GM23338 (cell line): Measurements from ENCODE around the gene USP24. TPM values are rescaled to one million over a fixed set of nuclear protein-coding genes. Genes with fewer than 3 reads are reported as not detected.

ENCODE experiments used
- ATAC-seq: fragments of 200-7000 bp; cut with Tn5 transposase; 3 replicates; pipeline ENCODE4 v1.9.1; 2020
- DNase-seq: peaks from one replicate; pipeline ENCODE4 v3.0.0-alpha.2; 2015; ENCODE audit warnings: low spot score
- H2AFZ ChIP-seq: fragments of 200-600 bp; sonication (generic); 2 replicates; pipeline ENCODE4 v1.8.0; 2016; ENCODE audit warnings: antibody characterized with exemption, mild to moderate bottlenecking, moderate library complexity
- H3F3A ChIP-seq: fragments of 200-600 bp; sonication (generic); replicated peaks from 2 replicates; pipeline ENCODE4 v1.8.0; 2017; ENCODE audit warnings: antibody characterized with exemption, mixed run types, low read depth
- H3K27ac ChIP-seq: fragments of 200-600 bp; sonication (generic); 2 replicates; pipeline ENCODE4 v1.6.1; 2016; ENCODE audit warnings: low read depth
- H3K27me3 ChIP-seq: fragments of 200-600 bp; sonication (generic); 2 replicates; pipeline ENCODE4 v1.8.0; 2016; ENCODE audit warnings: mild to moderate bottlenecking, mixed run types, moderate library complexity; ENCODE audit not compliant: insufficient read depth
- H3K36me3 ChIP-seq: fragments of 200-600 bp; sonication (generic); 2 replicates; pipeline ENCODE4 v1.8.0; 2016; ENCODE audit warnings: mild to moderate bottlenecking; ENCODE audit not compliant: insufficient read depth
- H3K4me1 ChIP-seq: fragments of 200-600 bp; sonication (generic); 2 replicates; pipeline ENCODE4 v1.8.0; 2016; ENCODE audit warnings: mild to moderate bottlenecking, moderate library complexity; ENCODE audit not compliant: insufficient read depth
- H3K4me2 ChIP-seq: fragments of 200-600 bp; sonication (generic); 2 replicates; pipeline ENCODE4 v1.7.1; 2017; ENCODE audit warnings: mixed run types
- H3K4me3 ChIP-seq: fragments of 200-600 bp; sonication (generic); 2 replicates; pipeline ENCODE4 v1.6.1; 2016; ENCODE audit warnings: mixed run types
- H3K79me2 ChIP-seq: fragments of 200-600 bp; sonication (generic); replicated peaks from 2 replicates; pipeline ENCODE4 v1.8.0; 2017; ENCODE audit warnings: mild to moderate bottlenecking; ENCODE audit not compliant: insufficient read depth
- H3K9me2 ChIP-seq: fragments of 200-600 bp; sonication (generic); 2 replicates; pipeline ENCODE4 v1.8.0; 2017; ENCODE audit not compliant: insufficient read depth
- H4K20me1 ChIP-seq: fragments of 200-600 bp; sonication (generic); replicated peaks from 2 replicates; pipeline ENCODE4 v1.8.0; 2017; ENCODE audit warnings: mild to moderate bottlenecking; ENCODE audit not compliant: insufficient read depth
- H3K27ac Mint-ChIP-seq: 2 replicates; pipeline ENCODE4 v1.8.0; 2020; ENCODE audit warnings: inconsistent platforms, mild to moderate bottlenecking, moderate library complexity, mixed read lengths
- H3K27me3 Mint-ChIP-seq: 3 replicates; pipeline ENCODE4 v1.8.0; 2022; ENCODE audit warnings: low read depth, mild to moderate bottlenecking, moderate library complexity, mixed read lengths, inconsistent platforms; ENCODE audit not compliant: insufficient read depth, poor library complexity
- H3K36me3 Mint-ChIP-seq: 3 replicates; pipeline ENCODE4 v1.8.0; 2021; ENCODE audit warnings: low read depth, mild to moderate bottlenecking, inconsistent platforms, moderate library complexity, mixed read lengths
- H3K4me1 Mint-ChIP-seq: 3 replicates; pipeline ENCODE4 v1.8.0; 2020; ENCODE audit warnings: mild to moderate bottlenecking, inconsistent platforms, mixed read lengths
- H3K4me3 Mint-ChIP-seq: 3 replicates; pipeline ENCODE4 v1.8.0; 2021; ENCODE audit warnings: moderate library complexity, mild to moderate bottlenecking, inconsistent platforms, mixed read lengths
- H3K9me3 Mint-ChIP-seq: 3 replicates; pipeline ENCODE4 v1.8.0; 2020; ENCODE audit warnings: moderate library complexity, mild to moderate bottlenecking, inconsistent platforms, mixed read lengths
- CREB1 ChIP-seq: fragments of 250-450 bp; sonication (Bioruptor Pico); IDR thresholded peaks from 2 replicates; pipeline ENCODE4 v1.5.0; 2020; ENCODE audit warnings: low read depth, mild to moderate bottlenecking, moderate library complexity
- ETS1 ChIP-seq: IDR thresholded peaks from 2 replicates; pipeline ENCODE4 v1.6.1; 2016; ENCODE audit warnings: antibody characterized with exemption
- EZH2 ChIP-seq: fragments of 200-600 bp; sonication (generic); IDR thresholded peaks from one replicate; pipeline ENCODE4 v1.8.0; 2017; ENCODE audit warnings: antibody characterized with exemption, mild to moderate bottlenecking, low read depth; ENCODE audit not compliant: unreplicated experiment
- EZH2phosphoT487 ChIP-seq: fragments of 200-600 bp; sonication (generic); IDR thresholded peaks from one replicate; pipeline ENCODE4 v1.8.1; 2018; ENCODE audit warnings: antibody characterized with exemption; ENCODE audit not compliant: unreplicated experiment
- POLR2AphosphoS5 ChIP-seq: IDR thresholded peaks from 2 replicates; pipeline ENCODE4 v1.6.1; 2016; ENCODE audit warnings: antibody characterized with exemption, low read depth
- ZNF331 ChIP-seq: fragments of 250-450 bp; sonication (Bioruptor Pico); IDR thresholded peaks from 2 replicates; pipeline ENCODE4 v1.5.0; 2020; ENCODE audit warnings: low read depth, mild to moderate bottlenecking, moderate library complexity
- ZNF462 ChIP-seq: fragments of 250-450 bp; sonication (Bioruptor Pico); IDR thresholded peaks from 2 replicates; pipeline ENCODE4 v1.5.0; 2020; ENCODE audit warnings: mild to moderate bottlenecking, moderate library complexity
- polyA plus RNA-seq: library from polyadenylated mRNA; unstranded; fragments of >200 nt; fragmentation: Nextera tagmentation; extraction: Ambion mirVana; gene quantifications from 2 replicates; pipeline ENCODE4 v1.2.1, GENCODE V29; 2016
- total RNA-seq: library from RNA; depleted of rRNA; stranded (reverse); fragments of >200 nt; shearing (Covaris generic); gene quantifications from 2 replicates; pipeline ENCODE4 v1.2.3, GENCODE V29; 2014
- TF ChIP-seq, protein P1 (sequence below): IDR thresholded peaks from one replicate; pipeline ENCODE4 v1.6.1; 2018; ENCODE audit warnings: antibody characterized with exemption; ENCODE audit not compliant: unreplicated experiment
- TF ChIP-seq, protein P2 (sequence below), 2 experiments: fragments of 200-600 bp in 1 of 2; sonication (generic) in 1 of 2; conservative IDR thresholded peaks; 2 replicates each; pipeline versions ENCODE4 v1.5.1 to v1.6.1; 2016 to 2017; ENCODE audit warnings: antibody characterized with exemption in 2 of 2, low read depth in 2 of 2, mild to moderate bottlenecking in 2 of 2, moderate library complexity in 1 of 2

Gene USP24
- total and polyA plus RNA-seq, 2 experiments from 2014 or later: 12.1 to 32.6 TPM

DNA sequence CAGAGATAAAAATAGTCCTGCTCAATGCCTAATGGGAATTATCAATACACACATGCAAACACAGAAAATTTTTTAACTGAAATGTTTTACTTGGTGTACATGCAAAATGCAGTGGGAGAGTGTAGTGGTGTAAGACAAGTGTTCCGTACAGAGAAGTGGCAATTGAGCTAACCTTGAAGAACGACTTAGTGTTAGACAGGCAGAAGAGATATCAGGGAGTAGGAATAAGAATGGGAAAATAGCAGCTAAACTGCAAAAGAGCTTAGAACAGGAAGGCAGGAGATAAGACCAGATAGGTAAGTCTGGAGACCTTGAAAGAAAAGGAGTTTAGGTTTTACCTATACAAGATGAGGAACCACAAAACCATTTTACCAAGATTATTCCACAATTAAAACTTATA is 9.0 kb downstream of the USP24 start:
- Histone ChIP-seq H3K27me3 (no peaks in the 10 kb centered on the region), H3F3A (no peaks in the 10 kb centered on the region), H3K4me2 (no peak overlapping the region), H3K9me2 (no peaks in the 10 kb centered on the region), H3K27ac (no peak overlapping the region), H2AFZ (no peak overlapping the region), H3K36me3 (no peaks in the 10 kb centered on the region), H3K4me3 (no peak overlapping the region), H4K20me1 (peaks cover 18% of the 10 kb centered on the region), H3K4me1 (peaks cover 20% of the 10 kb centered on the region), H3K79me2 (peaks cover 90% of the 10 kb centered on the region)
- TF ChIP-seq EZH2: no peak
- TF ChIP-seq, protein P1, sequence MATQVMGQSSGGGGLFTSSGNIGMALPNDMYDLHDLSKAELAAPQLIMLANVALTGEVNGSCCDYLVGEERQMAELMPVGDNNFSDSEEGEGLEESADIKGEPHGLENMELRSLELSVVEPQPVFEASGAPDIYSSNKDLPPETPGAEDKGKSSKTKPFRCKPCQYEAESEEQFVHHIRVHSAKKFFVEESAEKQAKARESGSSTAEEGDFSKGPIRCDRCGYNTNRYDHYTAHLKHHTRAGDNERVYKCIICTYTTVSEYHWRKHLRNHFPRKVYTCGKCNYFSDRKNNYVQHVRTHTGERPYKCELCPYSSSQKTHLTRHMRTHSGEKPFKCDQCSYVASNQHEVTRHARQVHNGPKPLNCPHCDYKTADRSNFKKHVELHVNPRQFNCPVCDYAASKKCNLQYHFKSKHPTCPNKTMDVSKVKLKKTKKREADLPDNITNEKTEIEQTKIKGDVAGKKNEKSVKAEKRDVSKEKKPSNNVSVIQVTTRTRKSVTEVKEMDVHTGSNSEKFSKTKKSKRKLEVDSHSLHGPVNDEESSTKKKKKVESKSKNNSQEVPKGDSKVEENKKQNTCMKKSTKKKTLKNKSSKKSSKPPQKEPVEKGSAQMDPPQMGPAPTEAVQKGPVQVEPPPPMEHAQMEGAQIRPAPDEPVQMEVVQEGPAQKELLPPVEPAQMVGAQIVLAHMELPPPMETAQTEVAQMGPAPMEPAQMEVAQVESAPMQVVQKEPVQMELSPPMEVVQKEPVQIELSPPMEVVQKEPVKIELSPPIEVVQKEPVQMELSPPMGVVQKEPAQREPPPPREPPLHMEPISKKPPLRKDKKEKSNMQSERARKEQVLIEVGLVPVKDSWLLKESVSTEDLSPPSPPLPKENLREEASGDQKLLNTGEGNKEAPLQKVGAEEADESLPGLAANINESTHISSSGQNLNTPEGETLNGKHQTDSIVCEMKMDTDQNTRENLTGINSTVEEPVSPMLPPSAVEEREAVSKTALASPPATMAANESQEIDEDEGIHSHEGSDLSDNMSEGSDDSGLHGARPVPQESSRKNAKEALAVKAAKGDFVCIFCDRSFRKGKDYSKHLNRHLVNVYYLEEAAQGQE: no peak
- TF ChIP-seq ZNF462 (CRISPR knock-in tag): no peak
- TF ChIP-seq EZH2phosphoT487: no peak
- TF ChIP-seq, protein P2, sequence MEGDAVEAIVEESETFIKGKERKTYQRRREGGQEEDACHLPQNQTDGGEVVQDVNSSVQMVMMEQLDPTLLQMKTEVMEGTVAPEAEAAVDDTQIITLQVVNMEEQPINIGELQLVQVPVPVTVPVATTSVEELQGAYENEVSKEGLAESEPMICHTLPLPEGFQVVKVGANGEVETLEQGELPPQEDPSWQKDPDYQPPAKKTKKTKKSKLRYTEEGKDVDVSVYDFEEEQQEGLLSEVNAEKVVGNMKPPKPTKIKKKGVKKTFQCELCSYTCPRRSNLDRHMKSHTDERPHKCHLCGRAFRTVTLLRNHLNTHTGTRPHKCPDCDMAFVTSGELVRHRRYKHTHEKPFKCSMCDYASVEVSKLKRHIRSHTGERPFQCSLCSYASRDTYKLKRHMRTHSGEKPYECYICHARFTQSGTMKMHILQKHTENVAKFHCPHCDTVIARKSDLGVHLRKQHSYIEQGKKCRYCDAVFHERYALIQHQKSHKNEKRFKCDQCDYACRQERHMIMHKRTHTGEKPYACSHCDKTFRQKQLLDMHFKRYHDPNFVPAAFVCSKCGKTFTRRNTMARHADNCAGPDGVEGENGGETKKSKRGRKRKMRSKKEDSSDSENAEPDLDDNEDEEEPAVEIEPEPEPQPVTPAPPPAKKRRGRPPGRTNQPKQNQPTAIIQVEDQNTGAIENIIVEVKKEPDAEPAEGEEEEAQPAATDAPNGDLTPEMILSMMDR (conservative IDR thresholded peaks at IDR 0.05; ENCODE audit: low read depth in 2 of 2): no peak
- no peak for TF ChIP-seq CREB1 (CRISPR knock-in tag)
- no peak for TF ChIP-seq POLR2AphosphoS5
- TF ChIP-seq ETS1: no peak
- TF ChIP-seq ZNF331: no peak
- Mint-ChIP-seq H3K27me3 (no peaks in the 10 kb centered on the region), H3K4me1 (peaks cover 45% of the 10 kb centered on the region), H3K27ac (no peak overlapping the region), H3K9me3 (no peaks in the 10 kb centered on the region), H3K36me3 (no peaks in the 10 kb centered on the region), H3K4me3 (no peak overlapping the region)
- DNase-seq (no peak), ATAC-seq (no peak)
